Measurements from ENCODE around the gene LAMB1. TPM values are rescaled to one million over a fixed set of nuclear protein-coding genes. Genes with fewer than 3 reads are reported as not detected.

LAMB1 gene
- total RNA-seq, 1 experiment from 2014 or later = 101 TPM

DNA sequence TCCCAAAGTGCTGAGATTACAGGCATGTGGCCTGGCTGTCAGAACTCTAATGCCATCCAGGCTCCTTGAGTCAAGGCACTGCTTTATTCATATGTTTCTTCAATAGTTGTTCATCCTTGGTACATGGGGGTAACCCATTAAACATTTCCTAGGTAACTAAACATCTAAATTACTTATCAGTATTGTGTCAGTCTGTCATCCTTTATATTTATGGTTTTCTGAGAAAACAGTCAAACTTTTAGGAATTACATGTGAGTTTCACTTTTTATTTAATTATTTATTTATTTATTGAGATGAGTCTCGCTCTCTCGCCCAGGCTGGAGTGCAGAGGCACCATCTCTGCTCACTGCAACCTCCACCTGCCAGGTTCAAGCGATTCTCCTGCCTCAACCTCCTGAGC, 45.5 kb upstream of the LAMB1 start:
- no peaks in the 10 kb centered on the region for H3K4me1 Mint-ChIP-seq
- DNase-seq (ENCODE audit: low spot score) (no peak), ATAC-seq (no peak)
- no peaks in the 10 kb centered on the region for H3K9me3 Mint-ChIP-seq
- H3K36me3 Mint-ChIP-seq = no peaks in the 10 kb centered on the region
- no peak overlapping the region for H3K27ac Mint-ChIP-seq
- ChIA-PET POLR2A (no interaction called here), CTCF (no interaction called here)
- no peaks in the 10 kb centered on the region for H3K27me3 Mint-ChIP-seq (ENCODE audit: low read depth)
- TF ChIP-seq IRF2 (CRISPR knock-in tag; IDR thresholded peaks at IDR 0.05; ENCODE audit: borderline replicate concordance, low read depth) (no peak), NFATC4 (CRISPR knock-in tag; IDR thresholded peaks at IDR 0.05) (no peak), FOXP1 (CRISPR knock-in tag; IDR thresholded peaks at IDR 0.05; ENCODE audit: borderline replicate concordance) (no peak), SOX15 (CRISPR knock-in tag; IDR thresholded peaks at IDR 0.05) (no peak), ZBTB21 (CRISPR knock-in tag; IDR thresholded peaks at IDR 0.05; ENCODE audit: borderline replicate concordance) (no peak), ZNF317 (CRISPR knock-in tag; IDR thresholded peaks at IDR 0.05; ENCODE audit: borderline replicate concordance, low read depth) (no peak), ZNF219 (CRISPR knock-in tag; IDR thresholded peaks at IDR 0.05; ENCODE audit: borderline replicate concordance) (no peak), TEAD1 (CRISPR knock-in tag; IDR thresholded peaks at IDR 0.05) (no peak)
- TF ChIP-seq, protein P1, sequence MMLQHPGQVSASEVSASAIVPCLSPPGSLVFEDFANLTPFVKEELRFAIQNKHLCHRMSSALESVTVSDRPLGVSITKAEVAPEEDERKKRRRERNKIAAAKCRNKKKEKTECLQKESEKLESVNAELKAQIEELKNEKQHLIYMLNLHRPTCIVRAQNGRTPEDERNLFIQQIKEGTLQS (CRISPR knock-in tag; conservative IDR thresholded peaks at IDR 0.05) = no peak
- TF ChIP-seq, protein P2, sequence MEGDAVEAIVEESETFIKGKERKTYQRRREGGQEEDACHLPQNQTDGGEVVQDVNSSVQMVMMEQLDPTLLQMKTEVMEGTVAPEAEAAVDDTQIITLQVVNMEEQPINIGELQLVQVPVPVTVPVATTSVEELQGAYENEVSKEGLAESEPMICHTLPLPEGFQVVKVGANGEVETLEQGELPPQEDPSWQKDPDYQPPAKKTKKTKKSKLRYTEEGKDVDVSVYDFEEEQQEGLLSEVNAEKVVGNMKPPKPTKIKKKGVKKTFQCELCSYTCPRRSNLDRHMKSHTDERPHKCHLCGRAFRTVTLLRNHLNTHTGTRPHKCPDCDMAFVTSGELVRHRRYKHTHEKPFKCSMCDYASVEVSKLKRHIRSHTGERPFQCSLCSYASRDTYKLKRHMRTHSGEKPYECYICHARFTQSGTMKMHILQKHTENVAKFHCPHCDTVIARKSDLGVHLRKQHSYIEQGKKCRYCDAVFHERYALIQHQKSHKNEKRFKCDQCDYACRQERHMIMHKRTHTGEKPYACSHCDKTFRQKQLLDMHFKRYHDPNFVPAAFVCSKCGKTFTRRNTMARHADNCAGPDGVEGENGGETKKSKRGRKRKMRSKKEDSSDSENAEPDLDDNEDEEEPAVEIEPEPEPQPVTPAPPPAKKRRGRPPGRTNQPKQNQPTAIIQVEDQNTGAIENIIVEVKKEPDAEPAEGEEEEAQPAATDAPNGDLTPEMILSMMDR (IDR thresholded peaks at IDR 0.05) = no peak
- TF ChIP-seq, protein P3, sequence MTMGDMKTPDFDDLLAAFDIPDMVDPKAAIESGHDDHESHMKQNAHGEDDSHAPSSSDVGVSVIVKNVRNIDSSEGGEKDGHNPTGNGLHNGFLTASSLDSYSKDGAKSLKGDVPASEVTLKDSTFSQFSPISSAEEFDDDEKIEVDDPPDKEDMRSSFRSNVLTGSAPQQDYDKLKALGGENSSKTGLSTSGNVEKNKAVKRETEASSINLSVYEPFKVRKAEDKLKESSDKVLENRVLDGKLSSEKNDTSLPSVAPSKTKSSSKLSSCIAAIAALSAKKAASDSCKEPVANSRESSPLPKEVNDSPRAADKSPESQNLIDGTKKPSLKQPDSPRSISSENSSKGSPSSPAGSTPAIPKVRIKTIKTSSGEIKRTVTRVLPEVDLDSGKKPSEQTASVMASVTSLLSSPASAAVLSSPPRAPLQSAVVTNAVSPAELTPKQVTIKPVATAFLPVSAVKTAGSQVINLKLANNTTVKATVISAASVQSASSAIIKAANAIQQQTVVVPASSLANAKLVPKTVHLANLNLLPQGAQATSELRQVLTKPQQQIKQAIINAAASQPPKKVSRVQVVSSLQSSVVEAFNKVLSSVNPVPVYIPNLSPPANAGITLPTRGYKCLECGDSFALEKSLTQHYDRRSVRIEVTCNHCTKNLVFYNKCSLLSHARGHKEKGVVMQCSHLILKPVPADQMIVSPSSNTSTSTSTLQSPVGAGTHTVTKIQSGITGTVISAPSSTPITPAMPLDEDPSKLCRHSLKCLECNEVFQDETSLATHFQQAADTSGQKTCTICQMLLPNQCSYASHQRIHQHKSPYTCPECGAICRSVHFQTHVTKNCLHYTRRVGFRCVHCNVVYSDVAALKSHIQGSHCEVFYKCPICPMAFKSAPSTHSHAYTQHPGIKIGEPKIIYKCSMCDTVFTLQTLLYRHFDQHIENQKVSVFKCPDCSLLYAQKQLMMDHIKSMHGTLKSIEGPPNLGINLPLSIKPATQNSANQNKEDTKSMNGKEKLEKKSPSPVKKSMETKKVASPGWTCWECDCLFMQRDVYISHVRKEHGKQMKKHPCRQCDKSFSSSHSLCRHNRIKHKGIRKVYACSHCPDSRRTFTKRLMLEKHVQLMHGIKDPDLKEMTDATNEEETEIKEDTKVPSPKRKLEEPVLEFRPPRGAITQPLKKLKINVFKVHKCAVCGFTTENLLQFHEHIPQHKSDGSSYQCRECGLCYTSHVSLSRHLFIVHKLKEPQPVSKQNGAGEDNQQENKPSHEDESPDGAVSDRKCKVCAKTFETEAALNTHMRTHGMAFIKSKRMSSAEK (CRISPR knock-in tag; IDR thresholded peaks at IDR 0.05; ENCODE audit: borderline replicate concordance) = no peak
- H3K4me3 Mint-ChIP-seq = no peak overlapping the region

DNA sequence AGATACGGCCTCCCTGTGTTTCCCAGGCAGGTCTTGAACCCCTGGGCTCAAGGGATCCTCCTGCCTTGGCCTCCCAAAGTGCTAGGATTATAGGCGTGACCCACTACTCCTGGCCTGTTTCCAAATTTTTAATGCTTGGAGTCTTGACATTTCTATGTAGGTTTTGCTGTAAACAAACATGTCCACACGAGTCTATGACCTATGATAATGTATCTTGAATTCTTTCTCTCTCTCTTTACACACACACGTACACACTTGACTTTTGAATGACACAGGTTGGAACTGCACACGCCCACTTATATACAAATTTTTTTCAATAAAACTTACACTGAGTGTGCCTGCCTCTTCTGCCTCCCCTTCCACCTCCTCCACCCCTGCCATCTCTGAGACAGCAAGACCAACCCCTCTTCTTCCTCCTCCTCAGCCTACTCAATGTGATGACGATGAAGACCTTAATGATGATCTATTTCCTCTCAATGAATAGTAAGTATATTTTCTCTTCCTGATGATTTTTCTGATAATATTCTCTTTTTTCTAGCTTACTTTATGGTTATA, 44.1 kb upstream of the LAMB1 start:
- CTCF ChIA-PET = no interaction called here

DNA sequence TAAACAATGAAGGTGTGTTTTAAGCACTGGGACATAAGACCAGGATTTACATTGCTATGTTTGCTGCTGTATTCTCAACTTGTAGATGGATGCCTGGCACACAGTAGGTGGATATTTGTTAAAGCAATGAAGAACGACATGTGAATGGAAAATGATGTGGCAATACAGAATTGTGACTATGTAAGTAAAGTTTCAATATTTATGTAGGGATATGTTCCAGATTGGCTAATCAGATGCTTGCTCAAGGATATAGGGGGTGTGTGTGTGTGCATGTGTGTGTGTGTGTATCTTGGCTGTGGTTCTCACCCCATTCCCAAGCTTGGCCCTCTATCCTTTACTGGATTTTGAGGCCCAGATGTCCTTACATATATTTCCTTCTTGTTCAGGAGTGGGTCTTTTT, 42.7 kb upstream of the LAMB1 start:
- DNase-seq (ENCODE audit: low spot score) (no peak), ATAC-seq (no peak)
- Mint-ChIP-seq H3K4me1 (no peaks in the 10 kb centered on the region), H3K27me3 (ENCODE audit: low read depth) (no peaks in the 10 kb centered on the region), H3K27ac (no peak overlapping the region), H3K36me3 (no peaks in the 10 kb centered on the region), H3K9me3 (no peaks in the 10 kb centered on the region), H3K4me3 (no peak overlapping the region)
- ChIA-PET CTCF (interaction anchor here (1.0 kb wide), 1 partner anchor 12 kb away, joined by 3 read pairs; no protein-coding TSS in a partner anchor), POLR2A (no interaction called here)
- no peak for TF ChIP-seq TEAD4 (CRISPR knock-in tag; IDR thresholded peaks at IDR 0.05)
- no peak for TF ChIP-seq CREB1 (CRISPR knock-in tag; IDR thresholded peaks at IDR 0.05)
- no peak for TF ChIP-seq ZNF396 (CRISPR knock-in tag; IDR thresholded peaks at IDR 0.05; ENCODE audit: borderline replicate concordance)
- TF ChIP-seq, protein P4, sequence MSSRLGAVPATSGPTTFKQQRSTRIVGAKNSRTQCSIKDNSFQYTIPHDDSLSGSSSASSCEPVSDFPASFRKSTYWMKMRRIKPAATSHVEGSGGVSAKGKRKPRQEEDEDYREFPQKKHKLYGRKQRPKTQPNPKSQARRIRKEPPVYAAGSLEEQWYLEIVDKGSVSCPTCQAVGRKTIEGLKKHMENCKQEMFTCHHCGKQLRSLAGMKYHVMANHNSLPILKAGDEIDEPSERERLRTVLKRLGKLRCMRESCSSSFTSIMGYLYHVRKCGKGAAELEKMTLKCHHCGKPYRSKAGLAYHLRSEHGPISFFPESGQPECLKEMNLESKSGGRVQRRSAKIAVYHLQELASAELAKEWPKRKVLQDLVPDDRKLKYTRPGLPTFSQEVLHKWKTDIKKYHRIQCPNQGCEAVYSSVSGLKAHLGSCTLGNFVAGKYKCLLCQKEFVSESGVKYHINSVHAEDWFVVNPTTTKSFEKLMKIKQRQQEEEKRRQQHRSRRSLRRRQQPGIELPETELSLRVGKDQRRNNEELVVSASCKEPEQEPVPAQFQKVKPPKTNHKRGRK (CRISPR knock-in tag; IDR thresholded peaks at IDR 0.05; ENCODE audit: borderline replicate concordance) = no peak
- no peak for TF ChIP-seq SMAD4 (CRISPR knock-in tag; IDR thresholded peaks at IDR 0.05)
- no peak for TF ChIP-seq FOXJ3 (CRISPR knock-in tag; IDR thresholded peaks at IDR 0.05; ENCODE audit: borderline replicate concordance)
- no peak for TF ChIP-seq FOXK1 (CRISPR knock-in tag; IDR thresholded peaks at IDR 0.05)
- TF ChIP-seq ZNF671 (CRISPR knock-in tag; IDR thresholded peaks at IDR 0.05) = no peak
- TF ChIP-seq, protein P1 (CRISPR knock-in tag; conservative IDR thresholded peaks at IDR 0.05) = no peak

More for the DNA sequence above, 44.1 kb upstream of the LAMB1 start:
- Mint-ChIP-seq H3K4me1 (no peaks in the 10 kb centered on the region), H3K4me3 (no peak overlapping the region), H3K27me3 (ENCODE audit: low read depth) (no peaks in the 10 kb centered on the region), H3K9me3 (no peaks in the 10 kb centered on the region), H3K36me3 (no peaks in the 10 kb centered on the region), H3K27ac (no peak overlapping the region)
- ATAC-seq (no peak), DNase-seq (ENCODE audit: low spot score) (no peak)
- POLR2A ChIA-PET = no interaction called here
- TF ChIP-seq ZNF317 (CRISPR knock-in tag; IDR thresholded peaks at IDR 0.05; ENCODE audit: borderline replicate concordance, low read depth) = no peak
